MG63 (cell line): ENCODE measurements around the gene CAMKK2. TPM values are rescaled to one million over a fixed set of nuclear protein-coding genes. Genes with fewer than 3 reads are reported as not detected.
"Not testable (repeated sequence)": the region's sequence is repeated elsewhere in the genome, so short reads cannot be mapped to it uniquely, and the experiment has no call there.

Experiments used
- DNase-seq: peaks from one replicate; pipeline ENCODE4 v3.0.0-alpha.2; 2020
- H3K27me3 ChIP-seq: fragments of 250-450 bp; sonication (Bioruptor Pico); 2 replicates; pipeline ENCODE4 v1.5.1; 2020; ENCODE audit warnings: mild to moderate bottlenecking, moderate library complexity
- H3K36me3 ChIP-seq: fragments of 250-450 bp; sonication (Bioruptor Pico); 2 replicates; pipeline ENCODE4 v1.5.1; 2020; ENCODE audit warnings: mild to moderate bottlenecking, moderate library complexity
- H3K4me3 ChIP-seq: fragments of 250-450 bp; sonication (Bioruptor Pico); 2 replicates; pipeline ENCODE4 v1.5.1; 2020; ENCODE audit warnings: mild to moderate bottlenecking, moderate library complexity
- H3K9me3 ChIP-seq: fragments of 250-450 bp; sonication (Bioruptor Pico); 2 replicates; pipeline ENCODE4 v1.5.1; 2020; ENCODE audit warnings: mild to moderate bottlenecking, moderate library complexity
- total RNA-seq: library from RNA; depleted of rRNA; stranded (reverse); fragments of >200 nt; shearing (Covaris generic); gene quantifications from 2 replicates; pipeline ENCODE4 v1.2.3, GENCODE V29; 2014; ENCODE audit warnings: low replicate concordance

CAMKK2 gene
- total RNA-seq, 1 experiment from 2014 or later: 36.6 TPM

GRCh38 chr12:121226871-121227270, 69.6 kb downstream of the CAMKK2 start:
- not testable (repeated sequence) for H3K27me3 ChIP-seq, H3K9me3 ChIP-seq, H3K4me3 ChIP-seq, DNase-seq, H3K36me3 ChIP-seq

GRCh38 chr12:121226399-121226798, 70.1 kb downstream of the CAMKK2 start:
- H3K9me3 ChIP-seq: no peaks in the 10 kb centered on the region
- H3K27me3 ChIP-seq: no peaks in the 10 kb centered on the region
- H3K36me3 ChIP-seq: no peaks in the 10 kb centered on the region; the same call in 1 of the 2 replicates
- DNase-seq: no peak
- no peak overlapping the region for H3K4me3 ChIP-seq

DNA sequence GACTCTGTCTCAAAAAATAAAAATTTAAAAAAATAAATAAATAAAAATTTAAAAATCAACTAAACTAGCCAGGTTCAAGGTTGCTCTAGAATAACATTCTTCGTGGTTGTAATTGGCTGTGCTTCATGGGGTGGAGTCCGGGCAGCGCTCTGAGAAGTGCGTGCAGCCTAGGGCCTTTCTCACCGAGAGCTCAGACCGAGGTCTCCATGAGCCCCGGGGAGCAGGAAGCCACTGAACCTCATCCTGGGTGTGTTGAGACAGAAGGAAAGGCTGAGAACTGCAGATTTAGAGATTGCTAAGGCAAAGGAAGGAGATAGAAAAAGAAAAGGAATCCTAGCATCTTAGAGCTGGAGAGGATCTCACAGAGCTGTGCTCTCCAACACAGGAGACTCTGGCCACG, 71.9 kb downstream of the CAMKK2 start:
- Histone ChIP-seq H3K36me3 (no peaks in the 10 kb centered on the region), H3K27me3 (no peaks in the 10 kb centered on the region), H3K9me3 (no peaks in the 10 kb centered on the region), H3K4me3 (no peak overlapping the region)
- DNase-seq: no peak

GRCh38 chr12:121223292-121224285, 72.9 kb downstream of the CAMKK2 start:
- no peaks in the 10 kb centered on the region for H3K27me3 ChIP-seq
- no peaks in the 10 kb centered on the region; the same call in 1 of the 2 replicates for H3K36me3 ChIP-seq
- no peak overlapping the region for H3K4me3 ChIP-seq
- DNase-seq: no peak
- no peaks in the 10 kb centered on the region for H3K9me3 ChIP-seq

DNA sequence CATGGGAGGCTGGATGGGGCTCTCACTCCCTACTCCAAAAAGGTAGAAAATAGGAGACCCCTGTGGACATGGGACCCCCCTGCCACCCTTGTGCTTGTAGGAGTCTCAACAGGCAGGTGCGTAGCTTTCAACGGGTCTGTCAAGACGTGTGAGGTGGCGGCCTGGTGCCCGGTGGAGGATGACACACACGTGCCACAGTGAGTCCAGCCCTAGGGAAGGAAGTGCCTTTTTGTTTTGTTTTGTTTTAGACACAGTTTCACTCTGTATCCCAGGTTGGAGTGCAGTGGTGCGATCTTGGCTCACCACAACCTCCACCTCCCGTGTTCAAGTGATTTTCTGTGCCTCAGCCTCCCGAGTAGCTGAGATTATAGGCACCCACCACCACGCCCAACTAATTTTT, 73.7 kb downstream of the CAMKK2 start:
- H3K4me3 ChIP-seq: no peak overlapping the region
- no peaks in the 10 kb centered on the region for H3K9me3 ChIP-seq
- H3K27me3 ChIP-seq: no peaks in the 10 kb centered on the region
- H3K36me3 ChIP-seq: no peaks in the 10 kb centered on the region; the same call in 1 of the 2 replicates
- DNase-seq: no peak

GRCh38 chr12:121219353-121219986, 77.0 kb downstream of the CAMKK2 start:
- DNase-seq: no peak
- peaks cover 2% of the 10 kb centered on the region; the same call in 1 of the 2 replicates for H3K36me3 ChIP-seq
- H3K27me3 ChIP-seq: no peaks in the 10 kb centered on the region
- no peak overlapping the region for H3K4me3 ChIP-seq
- no peaks in the 10 kb centered on the region for H3K9me3 ChIP-seq

DNA sequence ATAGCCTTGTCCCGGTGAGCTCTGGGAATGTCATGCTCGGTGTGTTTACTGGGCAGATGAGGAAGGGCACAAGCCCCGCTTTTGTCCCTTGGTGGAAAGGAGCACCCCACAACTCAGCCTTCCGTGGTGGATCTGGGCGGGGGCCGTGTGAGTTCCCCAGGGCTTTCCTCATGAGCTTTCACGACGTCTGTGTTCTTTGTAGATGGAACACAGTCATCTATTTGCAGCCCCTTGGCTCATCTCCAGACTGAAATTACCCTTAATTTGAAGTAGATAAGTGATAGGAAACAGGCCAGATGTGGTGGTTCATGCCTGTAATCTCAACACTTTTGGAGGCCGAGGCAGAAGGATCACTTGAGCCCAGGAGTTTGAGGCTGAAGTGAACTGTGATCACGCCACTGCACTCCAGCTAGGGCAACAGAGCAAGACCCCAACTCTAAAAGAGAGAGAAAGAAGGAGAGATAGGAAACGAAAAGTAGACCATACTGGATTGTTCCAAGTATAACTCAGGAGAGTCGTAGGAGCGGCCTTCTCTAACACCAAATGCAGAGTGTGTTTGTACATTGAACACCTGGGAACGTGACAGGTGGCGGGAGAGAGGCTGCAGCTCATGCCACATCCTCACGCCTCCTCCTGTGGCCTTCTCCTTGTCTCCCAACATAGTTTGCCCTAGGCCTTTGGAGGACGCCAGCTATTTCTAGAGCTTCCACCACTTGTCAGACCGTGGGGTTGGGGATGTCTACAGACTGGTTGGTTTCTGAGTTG, 77.7 kb downstream of the CAMKK2 start:
- Histone ChIP-seq H3K9me3 (no peaks in the 10 kb centered on the region), H3K4me3 (no peak overlapping the region), H3K27me3 (no peaks in the 10 kb centered on the region), H3K36me3 (peaks cover 2% of the 10 kb centered on the region; the same call in 1 of the 2 replicates)
- no peak for DNase-seq

DNA sequence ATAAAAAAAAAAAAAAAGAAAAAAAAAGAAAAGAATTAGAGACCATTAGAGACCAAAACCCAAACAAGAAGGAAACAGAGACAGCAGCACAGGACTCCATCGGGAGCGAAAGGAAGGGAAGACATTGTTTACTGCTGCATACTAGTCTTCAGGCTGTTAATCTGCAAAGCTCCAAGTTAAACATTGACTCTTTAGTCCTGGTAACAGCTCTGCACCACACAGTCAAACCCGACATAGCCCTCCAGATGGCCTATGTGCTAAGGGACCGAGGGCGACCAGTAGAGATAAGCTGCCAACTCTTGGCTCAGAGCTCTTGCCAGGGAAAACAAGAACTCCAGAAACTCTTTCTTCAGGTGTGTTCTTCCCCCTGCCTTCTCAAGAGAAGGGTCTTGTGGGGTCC, 78.7 kb downstream of the CAMKK2 start:
- Histone ChIP-seq H3K27me3 (no peaks in the 10 kb centered on the region), H3K9me3 (no peaks in the 10 kb centered on the region), H3K36me3 (peaks cover 2% of the 10 kb centered on the region; the same call in 1 of the 2 replicates), H3K4me3 (no peak overlapping the region)
- DNase-seq: no peak

GRCh38 chr12:121217063-121217462, 79.4 kb downstream of the CAMKK2 start:
- Histone ChIP-seq H3K36me3 (peaks cover 2% of the 10 kb centered on the region; the same call in 1 of the 2 replicates), H3K9me3 (no peaks in the 10 kb centered on the region), H3K4me3 (no peak overlapping the region), H3K27me3 (no peaks in the 10 kb centered on the region)
- DNase-seq: no peak

GRCh38 chr12:121216102-121216501, 80.4 kb downstream of the CAMKK2 start:
- H3K9me3 ChIP-seq: no peaks in the 10 kb centered on the region
- no peak for DNase-seq
- H3K36me3 ChIP-seq: peaks cover 2% of the 10 kb centered on the region; the same call in 1 of the 2 replicates
- no peaks in the 10 kb centered on the region for H3K27me3 ChIP-seq
- no peak overlapping the region for H3K4me3 ChIP-seq

DNA sequence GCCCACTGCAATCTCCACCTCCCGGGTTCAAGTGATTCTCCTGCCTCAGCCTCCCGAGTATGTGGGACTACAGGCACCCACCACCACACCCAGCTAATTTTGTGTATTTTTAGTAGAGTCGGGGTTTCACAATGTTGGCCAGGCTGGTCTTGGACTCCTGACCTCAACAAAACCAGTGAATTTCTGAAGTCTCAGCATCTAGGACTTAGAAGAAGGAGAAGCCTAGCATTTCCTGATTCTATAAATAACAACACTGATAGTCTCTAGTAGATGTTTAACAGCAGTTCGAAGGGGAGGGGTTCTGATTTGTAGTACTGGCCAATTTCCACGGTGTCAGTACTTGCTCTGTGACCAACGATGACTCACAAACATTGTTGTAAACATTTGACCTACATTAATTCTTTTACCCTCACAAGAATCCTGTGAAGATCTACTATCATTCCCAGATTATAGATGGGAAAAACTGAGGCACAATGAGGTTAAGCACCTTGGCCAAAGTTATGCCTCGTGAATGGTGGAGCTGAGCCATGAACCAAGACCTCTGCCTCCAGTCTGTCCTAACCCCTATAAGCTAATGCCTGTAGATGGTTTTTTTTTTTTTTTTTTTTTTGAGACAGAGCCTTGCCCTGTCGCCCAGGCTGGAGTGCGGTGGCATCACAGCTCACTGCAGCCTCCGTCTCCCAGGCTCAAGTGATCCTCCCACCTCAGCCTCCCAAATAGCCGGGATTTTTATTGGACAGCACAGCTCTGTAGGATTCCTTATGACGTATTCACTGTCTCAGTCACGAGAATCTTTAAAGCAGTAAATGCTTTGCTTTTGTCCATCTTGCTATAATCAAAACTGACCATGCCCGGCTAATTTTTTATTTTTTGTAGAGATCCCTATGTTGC, 81.4 kb downstream of the CAMKK2 start:
- Histone ChIP-seq H3K9me3 (no peaks in the 10 kb centered on the region), H3K27me3 (no peaks in the 10 kb centered on the region), H3K36me3 (peaks cover 2% of the 10 kb centered on the region; the same call in 1 of the 2 replicates), H3K4me3 (no peak overlapping the region)
- DNase-seq: peak; percentile 77

DNA sequence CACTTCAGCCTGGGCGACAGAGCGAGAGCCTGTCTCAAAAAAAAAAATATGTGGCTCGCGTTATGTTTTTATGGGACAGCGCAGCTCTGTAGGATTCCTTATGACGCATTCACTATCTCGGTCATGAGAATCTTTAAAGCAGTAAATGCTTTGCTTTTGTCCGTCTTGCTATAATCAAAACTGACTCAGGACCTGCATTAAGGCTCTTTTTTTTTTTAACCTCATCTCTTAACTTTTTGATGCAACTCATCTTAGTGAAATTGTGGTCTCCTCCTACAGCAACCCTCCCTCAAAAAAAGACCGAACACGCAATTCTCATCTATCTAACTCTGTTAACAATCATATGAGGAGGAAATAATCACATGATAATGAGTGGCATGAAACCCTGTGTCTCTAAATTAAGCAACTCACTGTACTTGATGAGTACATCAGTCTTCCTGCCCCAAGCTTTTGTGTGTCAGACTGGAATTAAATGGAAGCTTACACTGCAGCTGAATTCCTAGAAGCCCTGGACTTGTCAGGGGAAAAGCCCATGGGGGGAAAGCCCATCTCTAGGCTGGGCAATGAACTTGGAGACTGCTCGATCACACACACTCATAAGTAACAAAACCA, 82.2 kb downstream of the CAMKK2 start:
- no peak overlapping the region for H3K4me3 ChIP-seq
- no peak for DNase-seq
- H3K36me3 ChIP-seq: peaks cover 2% of the 10 kb centered on the region; the same call in 1 of the 2 replicates
- no peaks in the 10 kb centered on the region for H3K27me3 ChIP-seq
- no peaks in the 10 kb centered on the region for H3K9me3 ChIP-seq

- no peak overlapping the region for H3K4me3 ChIP-seq
Measured at GRCh38 chr12:121212875-121213274, 83.6 kb downstream of the CAMKK2 start.

DNA sequence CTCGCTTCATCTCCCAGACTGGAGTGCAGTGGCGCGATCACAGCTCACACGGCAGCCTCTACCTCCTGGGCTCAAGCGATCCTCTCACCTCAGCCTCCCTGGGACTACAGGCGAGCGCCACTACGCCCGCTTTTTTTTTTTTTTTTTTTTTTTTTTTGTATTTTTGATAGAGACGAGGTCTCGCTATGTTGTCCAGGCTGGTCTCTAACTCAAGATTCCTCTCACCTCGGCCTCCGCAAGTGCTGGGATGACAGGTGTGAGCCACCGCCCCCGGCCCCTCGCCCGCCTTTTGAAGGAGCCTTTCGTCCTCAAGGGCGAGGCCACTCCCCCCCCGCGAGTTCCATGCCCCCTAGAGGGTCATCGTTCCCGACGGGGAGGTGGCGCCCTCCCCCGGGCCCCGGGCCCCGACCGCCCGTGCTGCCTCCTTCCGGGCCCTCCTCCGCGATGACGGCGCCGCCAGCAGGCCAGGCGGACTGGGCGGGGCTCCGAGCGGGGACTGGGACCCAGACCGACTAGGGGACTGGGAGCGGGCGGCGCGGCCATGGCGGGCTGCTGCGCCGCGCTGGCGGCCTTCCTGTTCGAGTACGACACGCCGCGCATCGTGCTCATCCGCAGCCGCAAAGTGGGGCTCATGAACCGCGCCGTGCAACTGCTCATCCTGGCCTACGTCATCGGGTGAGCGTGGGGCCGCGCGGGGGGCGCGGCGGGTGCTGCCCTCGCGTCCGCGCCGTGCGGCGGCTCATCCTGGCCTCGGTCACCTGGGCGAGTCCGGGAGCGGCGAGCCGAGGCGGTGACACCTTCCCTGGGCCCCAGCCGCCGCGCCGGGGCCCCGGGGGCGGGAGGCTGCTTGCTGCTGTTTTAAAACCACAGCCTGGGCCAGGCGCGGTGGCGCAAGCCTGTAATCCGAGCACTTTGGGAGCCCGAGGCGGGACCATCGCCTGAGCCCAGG, 86.6 kb downstream of the CAMKK2 start, which contains the start of gene P2RX4:
TSS of gene P2RX4 (plus strand) at position 506 of the 949 bp plus-strand sequence. CDS start at position 542, 36 bp downstream.
- Histone ChIP-seq H3K36me3 (no peaks in the 10 kb centered on the region), H3K4me3 (peak within 1 kb of the TSS; percentile 65), H3K27me3 (no peaks in the 10 kb centered on the region), H3K9me3 (no peaks in the 10 kb centered on the region)
- DNase-seq: peak; percentile 81

More at GRCh38 chr12:121212875-121213274, 83.6 kb downstream of the CAMKK2 start:
- H3K9me3 ChIP-seq: no peaks in the 10 kb centered on the region
- H3K27me3 ChIP-seq: no peaks in the 10 kb centered on the region
- no peak for DNase-seq
- H3K36me3 ChIP-seq: peaks cover 2% of the 10 kb centered on the region; the same call in 1 of the 2 replicates
